ENCODE measurements around the gene TRAF3IP3.

Gene TRAF3IP3

DNA sequence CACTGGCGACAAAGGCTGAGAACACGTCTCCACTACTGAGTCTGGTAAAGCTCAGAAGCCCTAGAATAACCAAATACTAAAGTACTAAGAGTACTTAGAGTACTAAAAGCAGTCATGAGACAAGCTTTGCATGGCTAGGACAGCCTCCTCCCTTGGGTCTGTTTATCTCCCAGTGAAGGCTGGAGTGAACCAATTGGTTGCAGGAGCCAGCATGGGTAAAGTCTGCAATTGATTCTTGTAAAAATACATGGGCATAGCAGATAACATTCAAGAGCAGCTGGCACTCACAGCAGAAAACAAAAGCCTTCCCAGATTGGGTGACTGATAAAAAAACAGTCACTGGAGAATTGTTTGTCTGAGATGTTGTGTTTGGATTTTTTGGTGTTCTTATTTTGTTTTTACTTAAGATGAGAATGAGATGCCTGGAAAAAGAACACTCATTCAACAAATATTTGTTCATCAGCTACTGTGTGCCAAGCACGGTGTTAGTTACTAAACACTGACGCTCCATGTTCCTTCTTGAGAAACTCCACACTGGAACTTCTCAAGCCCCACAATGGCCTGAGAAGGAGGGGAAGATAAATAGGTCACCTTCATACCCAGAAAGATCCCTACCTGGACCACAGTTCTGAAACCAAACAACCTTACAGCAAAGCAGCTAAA lies 46.4 kb downstream of the TRAF3IP3 start:
- DNase-seq = no peak

DNA sequence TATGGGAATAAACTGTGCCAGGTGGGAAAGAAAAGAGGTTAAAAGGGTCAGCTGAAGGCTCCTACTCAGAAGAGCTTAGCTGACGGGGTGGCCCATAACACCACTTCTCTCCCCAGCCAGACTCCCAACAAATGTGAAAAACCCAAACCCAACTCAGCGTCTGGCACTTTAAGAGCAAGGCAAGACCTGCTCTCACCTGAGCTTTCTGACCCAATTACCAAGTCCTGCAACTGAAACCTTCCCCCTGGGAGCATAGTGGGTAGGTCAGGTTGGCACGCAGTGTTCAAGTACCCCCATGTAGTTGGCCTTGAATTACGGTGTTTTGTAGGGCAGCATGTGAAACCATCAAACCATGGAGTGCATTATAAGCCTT lies 46.9 kb downstream of the TRAF3IP3 start:
- DNase-seq = no peak

DNA sequence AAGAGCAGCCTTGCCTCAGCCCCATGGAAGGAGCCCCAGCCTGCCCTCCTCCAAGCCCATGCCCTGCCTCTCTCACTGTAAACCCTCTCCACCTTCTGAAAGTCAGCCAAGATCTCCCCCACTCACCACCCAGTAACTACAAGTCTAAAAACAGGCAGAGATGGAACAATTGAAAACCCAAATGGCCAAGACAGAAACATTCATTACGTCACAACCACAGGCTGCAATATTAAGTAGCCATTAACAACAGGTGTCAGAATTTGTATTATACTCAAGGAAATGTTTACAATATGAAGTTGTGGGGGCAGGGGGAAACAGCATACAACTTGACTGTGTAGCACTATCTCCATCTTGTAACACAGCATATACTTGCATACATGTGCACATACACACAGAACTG lies 47.7 kb downstream of the TRAF3IP3 start:
- DNase-seq = no peak

DNA sequence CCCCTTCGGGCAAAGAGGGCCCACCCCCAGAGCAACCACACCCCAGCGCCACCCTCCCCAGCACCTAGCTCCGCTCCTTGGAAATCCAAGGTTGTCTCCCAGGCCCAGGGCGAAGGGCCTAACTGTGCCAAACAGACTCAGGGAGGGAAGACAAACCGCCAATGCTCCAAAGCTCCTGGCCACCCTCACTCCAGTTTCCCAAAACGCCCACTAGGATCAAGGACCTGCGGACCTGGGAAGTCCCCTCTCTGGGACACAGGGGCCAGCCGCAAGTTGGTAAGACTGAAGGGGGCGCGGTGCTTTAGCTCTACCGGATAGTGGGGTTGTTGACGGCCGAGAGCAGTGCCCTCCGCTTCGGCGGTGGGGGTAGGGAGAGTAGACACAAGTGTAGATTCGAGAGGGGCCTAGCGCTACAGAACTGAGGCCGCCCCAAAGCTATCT lies 49.5 kb downstream of the TRAF3IP3 start:
- DNase-seq = no peak

DNA sequence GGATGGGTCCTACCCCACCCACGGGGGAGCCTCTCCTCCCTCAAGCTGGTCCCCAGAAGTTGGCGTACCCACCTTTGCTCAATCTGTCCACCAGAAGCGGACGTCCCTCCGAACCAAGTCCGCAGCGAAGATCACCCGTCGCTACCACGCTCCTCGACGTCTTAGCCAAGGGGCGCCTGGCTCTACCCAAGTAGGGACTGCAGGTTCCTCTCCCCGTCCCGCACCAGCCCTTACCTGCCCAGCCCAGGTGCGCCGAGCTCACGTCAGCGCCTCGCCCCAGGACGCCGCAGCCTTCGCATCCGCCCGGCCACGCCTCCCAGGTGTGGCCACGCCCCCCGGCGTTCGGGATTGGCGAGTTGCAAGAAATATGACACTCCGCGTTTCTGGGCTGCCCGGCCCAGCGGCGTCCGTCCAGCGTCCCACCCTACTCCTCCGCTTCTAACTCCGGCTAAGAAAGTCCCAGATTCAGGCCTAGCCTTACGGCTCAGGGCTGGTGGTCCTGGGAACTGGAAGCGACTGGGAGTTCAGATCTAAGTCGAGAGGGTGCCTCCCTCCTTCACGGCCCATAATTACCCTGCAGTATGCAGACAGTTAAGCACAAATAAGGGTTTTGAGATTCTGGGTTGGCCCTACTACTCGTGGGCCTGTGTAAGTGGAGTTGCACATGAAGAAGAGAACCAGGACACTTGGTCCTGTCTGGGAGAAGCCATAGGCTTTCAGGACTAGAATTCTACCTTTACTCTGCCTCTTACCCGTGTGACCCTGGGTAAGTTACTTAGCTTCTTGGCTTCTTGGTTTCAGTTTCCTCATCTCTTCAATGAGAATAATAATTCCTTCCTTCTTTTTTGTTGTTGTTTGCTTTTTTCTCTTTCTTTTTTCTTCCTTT lies 50.3 kb downstream of the TRAF3IP3 start, which contains the start of gene IRF6:
IRF6 (minus strand) TSS at position 268 of the 886 bp plus-strand sequence. CDS start 4,729 bp downstream, outside the sequence.
- DNase-seq = no peak

DNA sequence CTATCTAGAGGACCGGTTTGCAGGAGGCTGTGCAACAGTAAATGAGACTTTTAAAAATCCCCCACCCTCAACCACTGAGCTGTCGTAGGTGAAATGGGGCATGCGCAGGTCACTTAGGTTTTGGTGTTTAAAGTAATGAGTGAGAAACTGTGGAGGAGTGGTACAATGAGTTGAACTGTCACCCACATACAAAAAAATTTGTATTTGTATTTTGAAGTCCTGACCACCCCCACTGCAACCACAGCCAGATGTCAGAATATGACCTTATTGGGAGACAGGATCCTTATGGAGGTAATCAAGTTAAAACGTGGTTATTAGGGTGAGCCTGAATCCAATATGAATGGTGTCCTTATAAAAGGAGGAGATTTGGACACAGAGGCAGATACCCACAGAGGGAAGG lies 51.7 kb downstream of the TRAF3IP3 start:
- no peak for DNase-seq

DNA sequence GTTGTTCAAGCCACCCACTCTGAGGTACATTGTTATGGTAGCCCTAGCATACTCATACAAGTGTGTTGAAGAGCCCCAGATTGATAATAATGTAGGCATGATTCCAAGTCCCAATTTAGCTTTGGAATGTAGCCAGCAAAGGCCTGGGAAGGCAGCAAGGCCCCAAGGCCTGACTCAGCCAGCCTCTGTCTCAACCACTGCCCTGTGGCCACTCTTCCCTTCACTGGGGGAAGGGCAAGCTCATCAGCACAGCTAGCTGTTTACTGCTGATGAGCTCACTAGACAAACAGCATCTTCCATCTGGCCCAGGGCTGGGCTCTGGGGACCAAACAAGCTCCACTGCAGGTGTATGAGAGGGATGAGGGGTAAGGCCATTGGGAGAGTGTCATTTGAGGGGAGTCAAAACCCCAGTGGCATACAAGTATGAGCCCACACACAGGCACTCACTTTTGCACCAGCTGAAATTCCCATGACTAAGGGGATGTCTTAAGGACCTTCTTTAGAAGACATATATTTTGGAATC lies 52.3 kb downstream of the TRAF3IP3 start:
- DNase-seq = no peak

DNA sequence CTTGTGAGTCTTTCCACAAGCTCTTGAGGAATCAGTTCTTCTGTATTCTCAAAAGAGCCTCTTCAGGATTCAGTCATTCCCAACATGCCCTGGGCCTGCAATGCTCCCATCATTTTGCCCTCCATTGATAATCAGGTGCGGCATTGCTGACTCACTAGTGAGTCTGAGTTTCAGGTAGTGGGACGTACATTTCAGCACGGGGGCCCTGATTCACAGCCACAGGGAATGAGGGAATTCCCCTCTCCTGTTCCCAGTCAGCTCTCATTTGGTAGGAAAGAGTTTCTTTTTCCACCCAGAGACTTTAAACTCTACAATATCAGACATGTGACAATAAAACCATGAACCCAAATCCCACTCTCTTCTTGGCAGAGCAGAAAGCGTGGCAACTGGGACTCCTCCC lies 53.8 kb downstream of the TRAF3IP3 start:
- no peak for DNase-seq

DNA sequence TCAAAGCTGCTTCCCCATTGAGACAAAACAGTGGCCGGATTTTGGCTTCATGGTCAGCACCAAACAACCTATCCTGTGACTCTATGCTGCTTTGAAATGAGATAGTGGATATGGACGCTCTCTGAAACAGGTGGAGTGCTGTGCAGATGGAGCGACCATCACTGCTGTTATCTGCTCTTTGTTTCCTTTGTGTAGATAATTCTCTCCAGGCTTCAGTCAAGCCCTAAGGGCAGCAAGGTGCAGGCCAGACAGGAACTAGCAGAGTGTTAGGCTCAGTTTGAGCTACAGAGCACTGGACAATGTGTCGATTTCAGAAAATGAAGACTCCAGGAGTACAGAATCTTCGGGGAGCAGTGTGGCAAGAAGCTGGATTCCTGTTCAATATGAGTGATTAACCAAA lies 54.9 kb downstream of the TRAF3IP3 start:
- DNase-seq = no peak

DNA sequence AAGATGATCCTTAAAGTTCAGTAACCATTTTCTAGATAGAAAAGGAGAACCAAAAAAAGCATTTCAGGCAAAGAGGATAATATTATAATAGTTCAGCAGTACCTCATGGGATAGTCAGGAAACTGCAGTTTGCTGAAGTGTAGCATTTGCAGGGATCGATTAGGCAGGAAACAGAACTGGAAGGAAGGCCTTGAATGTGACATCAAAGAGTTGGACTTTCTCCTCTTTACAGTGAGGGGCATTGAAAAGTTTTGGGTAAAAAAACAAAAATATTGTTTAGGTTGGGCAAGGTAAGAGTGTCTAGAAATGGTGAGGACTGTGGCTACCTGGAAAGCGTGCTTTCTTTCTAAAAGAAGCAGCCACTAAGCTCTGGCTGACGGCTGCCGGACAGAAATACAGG lies 58.0 kb downstream of the TRAF3IP3 start:
- no peak for DNase-seq

DNA sequence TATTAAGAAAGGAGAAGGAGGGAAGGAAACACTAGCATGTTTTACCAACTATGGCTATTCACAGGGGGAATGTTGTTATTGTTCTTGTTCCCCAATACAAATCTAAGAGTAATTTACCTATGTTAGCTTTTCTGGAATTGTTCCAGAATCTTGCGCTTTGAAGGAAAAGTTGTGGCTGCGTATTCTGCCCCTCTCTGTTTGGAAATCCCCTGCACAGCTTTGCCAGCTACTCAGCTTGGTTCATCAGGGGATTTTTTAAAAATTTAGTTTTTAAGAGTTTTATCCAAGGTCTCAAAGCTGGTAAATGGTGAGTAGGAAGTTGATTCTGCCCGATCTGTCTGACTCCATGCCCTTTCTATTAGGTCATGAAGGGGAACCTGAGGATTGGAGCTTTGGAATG lies 59.6 kb downstream of the TRAF3IP3 start:
- DNase-seq = no peak

DNA sequence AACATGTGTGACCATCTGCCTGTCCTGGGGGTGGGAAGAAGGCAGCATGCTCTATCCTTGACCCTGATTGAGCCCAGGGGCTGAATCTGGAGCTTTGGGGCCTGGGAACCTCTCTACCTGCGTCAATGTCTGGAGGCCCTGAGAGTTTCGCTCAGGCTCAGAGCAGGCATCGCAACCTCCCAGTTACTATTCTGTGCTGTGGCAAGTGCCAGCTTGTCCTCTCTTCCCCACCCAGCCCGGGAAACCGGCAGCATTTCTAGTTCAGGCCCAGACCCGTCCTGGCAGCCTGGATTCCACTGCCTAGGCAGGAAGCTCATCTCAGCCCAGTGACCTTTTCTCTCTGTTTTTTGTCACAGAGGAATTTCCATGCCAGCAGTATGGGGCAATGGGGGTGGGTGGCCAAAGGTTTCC lies 60.1 kb downstream of the TRAF3IP3 start:
- no peak for DNase-seq

DNA sequence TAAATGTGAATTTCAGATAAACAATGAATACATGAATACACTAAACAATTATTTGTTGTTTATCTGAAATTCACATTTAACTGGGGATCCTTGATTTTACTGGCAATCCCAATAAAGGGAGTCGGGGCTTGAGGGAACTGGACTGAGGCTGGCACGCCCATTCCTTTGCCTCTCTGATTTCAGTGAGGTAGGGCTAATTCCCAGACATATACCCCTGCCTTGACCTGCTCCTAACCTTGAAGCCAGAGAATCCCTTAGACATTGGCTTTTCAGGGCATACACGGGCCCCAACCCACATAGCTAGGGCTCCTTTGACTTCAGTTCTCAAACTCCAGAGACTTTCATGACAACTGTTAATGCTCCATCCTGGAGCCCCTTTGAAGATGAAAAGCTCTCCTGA lies 61.1 kb downstream of the TRAF3IP3 start:
- DNase-seq = no peak

DNA sequence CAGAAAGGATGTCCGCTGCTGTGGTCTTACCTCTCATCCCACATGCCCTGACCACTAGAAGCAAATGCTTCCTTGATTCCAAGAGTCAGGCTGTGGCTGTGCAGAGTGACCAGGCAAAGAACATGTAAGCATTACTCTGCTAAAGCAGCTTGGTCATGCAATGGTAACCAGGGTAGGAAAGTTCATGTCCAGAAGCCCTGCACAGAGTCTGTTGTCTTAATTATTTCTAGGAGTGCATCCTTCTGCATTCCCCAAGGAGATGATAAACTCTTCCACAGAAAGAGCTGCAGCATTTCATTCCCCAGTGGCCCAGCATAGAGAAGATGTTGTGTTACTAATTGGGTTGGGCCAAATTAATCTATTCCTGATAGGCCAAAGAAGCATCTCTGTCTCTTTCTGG lies 61.8 kb downstream of the TRAF3IP3 start:
- no peak for DNase-seq

DNA sequence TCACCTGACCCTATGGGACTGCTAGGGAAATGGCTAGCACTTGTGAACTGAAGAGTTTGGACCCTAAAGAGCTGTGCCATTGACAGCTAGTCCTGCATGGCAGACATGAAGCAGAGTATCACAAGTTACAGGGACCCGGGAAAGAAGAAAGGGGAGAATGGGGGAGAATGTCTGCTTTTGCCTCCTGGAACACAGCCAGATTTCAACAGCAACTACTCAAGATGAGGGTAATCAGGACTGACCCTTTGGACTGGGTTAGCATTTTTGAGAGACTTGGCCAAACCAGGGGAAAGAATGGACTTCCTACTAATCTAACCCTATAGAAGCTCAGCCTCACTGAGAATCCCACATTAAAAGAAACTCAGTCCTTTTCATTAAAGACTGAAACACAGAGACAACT lies 63.2 kb downstream of the TRAF3IP3 start:
- DNase-seq = no peak

DNA sequence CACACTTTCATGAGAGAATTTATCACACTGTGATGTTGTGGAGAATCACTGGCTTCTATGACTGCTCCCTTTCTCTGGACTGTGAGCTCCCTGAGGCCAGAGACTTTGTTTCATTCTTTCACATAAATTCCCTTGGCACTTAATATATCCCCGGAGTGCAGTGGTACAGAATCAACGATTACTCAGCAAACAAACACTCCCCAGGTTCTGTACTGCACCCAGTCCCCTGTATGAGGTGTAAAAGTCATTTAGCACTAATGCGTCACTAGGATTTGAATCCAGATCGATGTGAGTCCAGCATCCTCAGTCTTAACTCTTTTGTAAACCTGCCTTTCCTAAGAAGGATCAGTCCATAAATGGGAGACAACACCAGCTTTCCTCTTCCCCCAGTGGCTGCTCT lies 65.1 kb downstream of the TRAF3IP3 start:
- no peak for DNase-seq

DNA sequence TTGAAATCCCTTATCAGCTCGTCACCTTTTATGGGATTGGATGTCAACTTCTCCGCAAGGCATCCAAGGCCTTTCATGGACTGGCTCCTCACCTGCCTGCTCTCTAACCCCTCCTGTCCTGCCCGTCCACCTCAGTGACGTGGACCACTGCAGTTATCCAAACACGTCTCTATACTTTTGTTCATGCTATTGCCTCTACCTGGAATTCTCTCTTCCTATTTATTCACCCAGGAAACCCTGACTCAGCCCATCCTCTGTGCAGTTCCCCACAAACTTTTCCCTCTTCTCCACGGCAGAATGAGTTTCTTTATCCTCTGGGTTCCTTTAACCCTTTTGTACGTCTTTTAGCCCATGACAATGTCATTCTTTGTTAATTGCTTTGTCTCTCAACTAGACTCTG lies 66.9 kb downstream of the TRAF3IP3 start:
- no peak for DNase-seq

DNA sequence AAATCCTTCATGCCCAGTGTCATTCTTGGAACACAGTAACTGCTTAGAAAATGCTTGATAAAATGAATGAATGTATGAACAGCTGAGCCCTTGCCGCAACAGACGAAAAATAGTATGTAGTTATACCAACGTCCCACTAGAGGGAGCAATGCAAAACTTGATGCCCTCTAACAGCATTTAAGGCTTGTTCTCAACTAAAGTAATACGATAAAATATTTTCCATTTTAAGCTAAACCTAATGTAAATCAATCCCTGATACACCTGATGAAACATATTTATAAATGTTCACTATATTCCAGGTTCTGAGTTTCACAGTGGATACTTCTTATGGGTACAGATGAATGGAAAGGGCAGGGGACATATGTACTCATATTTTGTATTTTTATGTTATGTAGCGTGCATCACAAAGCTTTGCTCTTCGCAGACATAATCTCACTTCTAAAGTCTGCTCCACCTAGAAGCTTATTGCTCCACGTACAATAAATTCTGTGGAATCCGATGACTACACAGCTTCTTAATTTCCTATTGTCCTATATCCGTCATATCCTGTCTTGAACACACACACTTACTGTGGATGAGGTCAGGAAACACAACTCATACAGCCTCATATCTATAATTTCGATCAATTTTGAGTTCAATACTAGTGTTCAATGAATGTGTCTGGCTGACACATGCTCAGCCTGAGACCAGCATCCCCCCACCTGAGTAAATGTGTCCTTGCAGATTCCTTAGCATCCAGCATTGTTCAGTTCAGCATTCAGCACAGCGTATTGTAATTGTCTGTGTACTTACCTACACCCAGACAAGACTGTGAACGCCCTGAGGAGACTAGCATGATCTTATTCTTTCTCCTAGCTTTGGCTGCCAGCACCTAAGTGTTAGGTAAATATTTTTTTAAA lies 67.5 kb downstream of the TRAF3IP3 start:
- no peak for DNase-seq

DNA sequence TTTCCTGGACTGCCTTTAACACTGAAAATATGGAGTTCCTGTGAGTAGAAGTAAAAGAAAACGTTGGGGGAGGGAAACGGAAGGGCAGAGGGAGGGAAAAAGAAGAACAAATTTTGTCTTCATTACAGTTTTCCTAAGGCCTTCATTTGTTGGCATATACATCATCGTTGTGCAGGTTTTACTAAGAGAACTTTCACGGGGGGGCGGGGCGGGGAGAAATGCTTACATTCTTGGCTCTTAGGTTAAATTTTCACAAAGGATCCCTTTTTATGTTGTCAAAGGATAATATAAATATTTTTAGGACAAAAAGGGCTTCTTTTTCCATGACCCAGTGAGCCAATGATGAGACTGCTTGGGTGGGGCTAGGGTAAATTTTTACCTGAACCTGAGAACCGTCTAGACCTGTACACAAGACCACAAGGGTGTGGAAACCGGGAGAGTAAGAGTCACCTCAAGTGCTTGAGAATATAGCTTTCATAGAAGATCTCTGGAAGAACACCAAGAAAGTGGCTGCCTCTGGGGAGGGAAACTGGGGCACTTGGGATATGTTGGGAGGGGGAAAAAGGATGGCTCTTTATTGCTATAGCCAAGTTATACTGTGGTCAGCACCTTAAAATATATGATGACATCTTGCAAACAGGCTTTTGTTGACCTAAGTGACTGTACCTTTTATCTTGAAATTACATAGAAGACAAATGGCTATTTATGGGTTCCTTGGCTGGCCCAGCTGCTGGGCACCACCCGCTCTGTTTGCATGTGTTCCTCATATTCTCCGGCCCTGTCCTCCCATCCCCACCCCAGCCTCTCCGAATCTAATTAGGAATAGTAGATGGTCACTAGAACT lies 70.0 kb downstream of the TRAF3IP3 start:
- no peak for DNase-seq

DNA sequence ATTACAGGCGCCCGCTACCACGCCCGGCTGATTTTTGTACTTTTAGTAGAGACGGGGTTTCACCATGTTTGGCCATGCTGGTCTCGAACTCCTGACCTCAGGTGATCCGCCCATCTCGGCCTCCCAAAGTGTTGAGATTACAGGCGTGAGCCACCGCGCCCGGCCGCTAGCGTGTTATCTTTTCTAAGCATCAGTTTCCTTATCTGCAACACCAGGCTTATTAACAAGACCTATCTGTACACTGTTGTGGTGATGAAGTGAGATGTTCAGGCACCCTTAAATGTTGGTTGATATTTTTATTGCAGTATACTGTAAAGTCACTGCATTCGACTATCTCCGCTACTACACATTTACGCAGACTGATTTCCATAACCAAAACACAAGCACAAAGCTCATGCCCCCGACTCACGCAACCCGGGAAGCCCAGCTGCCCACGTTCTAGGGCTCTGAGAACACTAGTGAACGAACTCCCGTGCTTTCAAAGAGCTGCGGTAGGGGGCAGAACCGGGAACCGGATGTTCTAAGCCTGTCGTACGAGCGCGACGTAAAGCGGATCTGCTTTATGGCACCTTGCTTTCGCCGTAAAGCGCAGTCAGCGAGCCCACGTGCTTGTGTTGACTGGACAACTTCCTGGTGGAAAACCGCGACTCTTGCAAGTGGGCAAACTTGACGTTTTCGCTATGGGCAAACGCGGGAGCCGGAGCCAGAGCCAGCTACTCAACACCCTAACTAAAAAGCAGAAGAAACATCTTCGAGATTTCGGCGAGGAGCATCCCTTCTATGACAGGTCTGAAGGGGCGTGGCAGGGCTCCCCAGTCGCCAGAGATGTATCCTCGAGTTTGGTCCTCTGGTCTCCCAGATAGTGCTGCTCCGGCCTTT lies 71.8 kb downstream of the TRAF3IP3 start, which contains the start of gene UTP25:
UTP25 (plus strand) TSS at position 589 of the 879 bp plus-strand sequence; CDS start at position 681, 92 bp downstream.
- DNase-seq = peak; percentile 33

DNA sequence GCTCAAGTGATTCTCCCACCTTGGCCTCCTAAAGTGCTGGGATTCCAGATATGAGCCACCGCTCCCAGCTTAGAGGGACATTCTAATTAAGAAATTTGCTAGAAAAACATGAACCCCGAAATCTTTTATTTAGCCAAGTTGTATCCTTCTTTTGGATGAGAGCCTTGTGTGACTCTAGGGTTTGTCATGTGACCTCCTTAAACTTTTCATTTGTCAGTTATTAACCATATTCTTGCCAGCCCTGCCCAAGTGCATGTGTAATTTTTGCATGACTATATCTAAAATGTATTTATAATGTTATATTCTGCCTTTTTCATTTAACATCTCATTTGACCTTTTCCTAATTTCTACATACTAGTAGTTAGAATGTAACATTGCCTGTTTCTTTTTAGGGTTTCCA lies 73.9 kb downstream of the TRAF3IP3 start:
- DNase-seq = no peak
